NCI-H2196 treated with DMSO at 0.1 percent for 48 hours (cell line): Measurements from ENCODE around the gene UNC5CL.

ENCODE experiments used
- DNase-seq: peaks from one replicate; lab custom pipeline; 2025; ENCODE audit not compliant: unreplicated experiment; lab: John Stamatoyannopoulos, UW

Gene UNC5CL

DNA sequence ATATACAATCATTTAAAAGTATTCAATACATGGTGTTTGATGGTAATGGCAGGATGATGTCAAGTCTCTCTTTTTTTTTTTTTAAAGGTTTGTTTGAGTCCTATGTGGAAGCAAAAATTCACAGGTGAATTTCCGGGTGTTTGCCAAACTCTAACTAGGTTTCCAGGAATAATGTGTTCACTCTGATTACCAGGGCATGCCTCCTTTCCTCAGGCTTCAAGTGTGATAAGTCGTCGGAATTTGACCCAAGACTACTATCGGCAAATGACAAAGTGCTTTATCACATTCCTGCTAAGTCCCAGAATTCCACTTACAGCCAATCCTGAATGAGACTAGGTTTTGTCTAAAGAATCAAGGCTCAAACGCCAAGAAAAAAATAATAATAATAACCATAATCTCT lies 25.8 kb upstream of the UNC5CL start:
- DNase-seq = no peak

DNA sequence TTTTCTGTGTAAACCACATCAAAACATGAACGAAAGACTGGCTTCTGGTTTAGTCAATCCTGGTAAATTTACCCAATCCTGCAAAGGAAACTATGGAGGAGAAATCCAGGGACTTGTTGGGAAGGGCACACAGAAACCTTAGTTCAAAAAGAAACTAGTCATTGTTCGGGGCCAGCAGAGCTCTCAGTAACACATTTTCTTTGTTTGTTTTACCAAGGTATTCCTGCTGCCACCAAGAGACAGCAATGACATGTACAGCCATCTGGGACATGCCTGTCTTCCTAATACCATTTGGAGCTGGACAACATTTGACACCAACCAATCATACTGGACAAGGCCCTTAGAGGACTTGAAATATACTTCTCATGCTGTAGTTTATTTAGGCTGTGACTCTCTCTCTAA lies 24.9 kb upstream of the UNC5CL start:
- DNase-seq = no peak

DNA sequence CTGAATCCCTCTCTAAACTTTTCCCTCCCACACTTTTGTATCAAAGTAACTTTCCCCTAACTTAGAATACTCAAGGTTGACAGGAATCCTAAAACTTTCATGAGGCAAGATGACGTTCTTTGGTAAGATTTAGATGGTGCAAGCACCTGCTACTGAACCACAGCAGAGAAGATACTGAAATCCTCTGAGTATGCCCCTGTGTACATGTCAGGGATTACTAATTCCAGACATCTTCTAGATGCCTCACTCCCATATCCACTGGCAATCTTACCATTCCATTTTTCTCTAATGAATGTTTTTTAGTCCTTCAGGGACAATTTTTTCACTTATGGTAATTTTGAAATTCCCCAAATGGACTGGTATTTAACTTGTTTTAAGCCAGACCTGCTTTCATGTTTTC lies 23.0 kb upstream of the UNC5CL start:
- no peak for DNase-seq

DNA sequence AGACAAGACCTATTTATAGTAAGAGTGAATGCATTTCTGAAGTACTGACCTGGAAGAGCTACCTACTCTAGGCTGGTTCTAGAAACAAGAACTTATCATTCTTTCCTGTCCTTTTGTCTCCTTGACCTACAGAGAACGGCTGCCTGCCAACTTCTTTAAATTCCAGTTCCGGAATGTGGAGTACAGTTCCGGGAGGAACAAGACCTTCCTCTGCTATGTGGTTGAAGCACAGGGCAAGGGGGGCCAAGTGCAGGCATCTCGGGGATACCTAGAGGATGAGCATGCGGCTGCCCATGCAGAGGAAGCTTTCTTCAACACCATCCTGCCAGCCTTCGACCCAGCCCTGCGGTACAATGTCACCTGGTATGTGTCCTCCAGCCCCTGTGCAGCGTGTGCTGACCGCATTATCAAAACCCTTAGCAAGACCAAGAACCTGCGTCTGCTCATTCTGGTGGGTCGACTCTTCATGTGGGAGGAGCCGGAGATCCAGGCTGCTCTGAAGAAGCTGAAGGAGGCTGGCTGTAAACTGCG lies 22.2 kb upstream of the UNC5CL start:
- DNase-seq = no peak

DNA sequence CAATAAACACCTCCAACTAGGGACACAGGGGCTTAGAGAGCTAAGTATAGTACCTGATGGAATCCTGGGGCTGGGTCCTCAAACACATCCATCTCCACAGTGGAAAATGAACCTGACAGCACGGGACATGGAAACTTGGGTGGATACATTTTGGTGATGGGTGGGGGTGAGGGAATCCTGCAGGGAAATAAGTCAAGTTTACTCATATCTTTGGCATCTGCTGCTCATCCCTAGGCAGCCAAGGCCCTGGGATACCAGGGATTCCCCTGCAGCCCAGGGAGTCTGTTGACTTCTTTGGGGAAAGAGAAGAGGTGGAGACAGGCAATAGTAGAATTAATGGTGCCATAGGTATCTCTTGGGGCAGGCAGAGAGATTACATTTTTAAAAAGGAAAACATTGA lies 20.5 kb upstream of the UNC5CL start:
- DNase-seq = no peak

DNA sequence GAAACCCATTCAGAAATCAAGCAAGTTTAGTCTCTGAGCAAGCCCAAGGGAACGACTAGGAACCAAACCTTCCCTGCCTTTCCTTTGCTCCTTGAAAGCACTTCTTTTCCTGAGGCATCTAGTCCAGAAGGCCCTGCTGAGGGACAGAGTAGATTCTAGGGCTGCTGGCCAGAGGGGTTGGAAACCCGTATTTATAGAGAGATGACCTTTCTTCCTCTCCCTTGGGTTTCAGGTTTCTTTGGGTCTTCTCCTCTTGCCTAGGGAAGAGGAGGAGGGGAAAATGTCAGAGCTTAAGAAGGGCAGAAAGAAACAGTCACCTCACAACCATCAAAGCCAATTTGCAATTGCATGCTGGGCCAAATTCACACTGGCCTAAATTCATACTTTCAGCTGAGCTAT lies 19.8 kb upstream of the UNC5CL start:
- no peak for DNase-seq

DNA sequence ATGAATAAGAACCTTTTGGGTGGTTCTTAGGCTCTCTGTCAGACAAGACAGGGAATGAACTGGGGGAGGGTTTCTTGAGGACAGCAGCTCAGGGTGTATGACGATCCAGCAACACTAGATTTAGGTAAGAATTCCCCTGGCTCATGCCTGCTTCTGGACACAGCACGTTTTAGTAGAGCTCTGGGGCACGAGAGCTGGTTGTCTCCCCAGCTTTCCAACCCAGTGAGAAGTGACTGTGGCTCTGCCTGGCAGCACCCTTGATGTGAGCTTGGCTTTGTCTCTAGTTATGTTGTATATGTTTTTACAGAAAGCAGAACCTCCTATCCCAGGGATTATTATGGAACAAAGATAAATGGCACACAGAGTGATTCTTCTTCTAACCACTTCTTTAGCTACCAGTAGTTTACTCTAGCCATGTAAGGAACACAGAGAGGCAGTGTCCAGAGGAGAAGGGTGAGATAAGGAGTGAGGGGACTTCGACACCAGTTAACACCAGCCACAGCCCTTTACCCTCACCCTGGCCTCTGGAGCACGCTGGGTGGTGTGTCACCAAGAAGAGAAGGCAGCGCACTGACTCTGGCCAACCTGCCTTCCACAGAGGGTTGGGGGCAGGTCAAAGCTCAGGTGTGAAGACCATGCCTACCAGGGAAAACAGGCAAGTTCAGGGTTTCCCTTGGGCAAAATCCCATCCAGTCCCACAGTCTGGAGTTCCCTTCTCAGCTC lies 17.9 kb upstream of the UNC5CL start:
- no peak for DNase-seq

DNA sequence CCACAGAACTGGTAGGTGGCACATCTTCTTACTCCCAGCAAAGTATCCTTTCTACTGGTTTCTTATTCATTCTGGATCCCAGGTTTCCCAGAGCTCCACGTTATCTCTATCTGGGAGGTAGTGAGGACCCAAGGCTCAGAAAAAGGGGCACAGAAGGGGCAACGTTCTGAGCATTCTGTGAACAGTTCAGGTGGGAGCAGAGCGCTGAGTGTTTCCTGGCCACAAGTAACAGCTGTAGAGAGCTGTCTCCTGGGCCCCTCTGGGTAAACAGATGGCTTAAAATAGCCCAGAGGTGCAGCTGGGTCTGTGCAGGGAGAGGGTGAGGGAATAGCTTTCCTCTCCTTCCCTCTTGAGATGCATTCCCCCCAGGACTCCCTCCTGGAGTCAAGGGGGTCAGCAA lies 16.1 kb upstream of the UNC5CL start:
- DNase-seq = no peak

DNA sequence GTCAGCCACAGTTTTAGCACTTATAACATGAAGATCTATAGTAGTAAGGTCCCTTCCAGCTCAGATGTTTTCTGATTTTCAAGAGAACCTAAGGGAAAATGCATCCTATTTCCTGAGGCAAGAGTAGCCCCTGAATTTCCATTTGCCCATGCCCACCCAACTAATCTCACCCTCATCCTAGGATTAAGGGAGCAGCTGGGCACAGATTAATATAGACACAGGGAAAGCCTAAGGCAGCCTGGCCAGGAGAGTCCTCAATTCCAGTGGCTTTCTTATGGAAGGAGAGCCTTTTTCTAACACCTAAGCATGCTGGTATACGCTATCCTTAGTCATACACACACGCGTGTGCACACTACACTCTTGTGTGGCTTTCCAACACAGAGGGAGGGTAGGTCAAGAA lies 15.5 kb upstream of the UNC5CL start:
- DNase-seq = no peak

DNA sequence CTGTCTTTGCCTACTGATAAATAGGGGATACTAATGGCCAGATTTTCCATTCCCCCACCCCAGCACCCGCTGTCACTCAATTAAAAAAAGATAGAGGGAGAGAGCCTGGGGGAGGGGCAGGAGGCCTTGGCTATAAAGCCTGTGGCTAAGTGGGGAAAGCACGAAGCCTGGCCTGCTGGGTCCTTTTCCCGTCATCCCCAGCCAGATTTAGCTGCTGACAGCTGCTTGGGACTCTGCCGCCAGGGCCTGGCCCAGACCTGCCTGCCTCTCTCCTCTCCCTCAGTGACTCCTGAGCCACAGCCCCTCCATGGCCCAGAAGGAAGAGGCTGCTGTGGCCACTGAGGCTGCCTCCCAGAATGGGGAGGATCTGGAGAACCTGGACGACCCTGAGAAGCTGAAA lies 14.0 kb upstream of the UNC5CL start, which contains the start of gene APOBEC2:
Gene APOBEC2 (plus strand): TSS at position 162 of the 400 bp plus-strand sequence. CDS start 146 bp downstream, at position 308.
- no peak for DNase-seq

DNA sequence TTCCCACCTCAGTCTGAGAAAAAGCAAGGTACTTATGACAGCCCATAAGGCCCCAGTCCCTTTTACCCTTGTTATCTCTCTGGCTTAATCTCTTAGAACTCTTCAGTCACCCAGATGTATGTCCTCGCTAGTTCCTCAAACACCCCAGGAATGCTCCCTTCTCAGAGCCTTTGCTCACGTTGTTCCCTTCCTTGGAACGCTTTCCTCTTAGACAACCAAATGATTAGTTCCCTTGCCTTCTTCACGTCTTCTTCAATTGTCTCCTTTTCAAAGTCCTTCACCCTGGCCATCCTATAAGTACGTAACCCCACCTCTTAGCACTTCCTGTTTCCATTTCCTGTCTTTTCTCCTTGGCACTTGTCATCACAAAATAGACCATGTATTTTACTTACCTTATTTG lies 12.9 kb upstream of the UNC5CL start:
- DNase-seq = no peak

DNA sequence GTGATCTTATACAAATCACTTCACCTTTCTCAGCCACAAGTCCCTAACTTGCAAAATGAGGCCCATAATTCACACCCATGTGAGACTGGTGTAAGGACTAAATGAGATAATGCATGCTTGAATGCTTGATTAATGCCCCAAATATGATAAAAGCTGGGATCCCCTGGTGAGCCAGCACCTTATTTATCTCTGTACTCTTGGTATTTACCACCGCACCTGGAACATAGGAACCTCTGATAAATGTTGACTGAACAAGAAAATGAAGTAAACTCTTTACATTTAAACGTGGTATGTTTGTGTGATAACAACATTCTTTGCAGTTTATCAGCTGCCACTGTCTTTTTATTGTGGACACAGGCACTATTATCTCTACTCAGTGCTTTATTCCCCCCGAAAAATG lies 11.5 kb upstream of the UNC5CL start:
- DNase-seq = no peak

DNA sequence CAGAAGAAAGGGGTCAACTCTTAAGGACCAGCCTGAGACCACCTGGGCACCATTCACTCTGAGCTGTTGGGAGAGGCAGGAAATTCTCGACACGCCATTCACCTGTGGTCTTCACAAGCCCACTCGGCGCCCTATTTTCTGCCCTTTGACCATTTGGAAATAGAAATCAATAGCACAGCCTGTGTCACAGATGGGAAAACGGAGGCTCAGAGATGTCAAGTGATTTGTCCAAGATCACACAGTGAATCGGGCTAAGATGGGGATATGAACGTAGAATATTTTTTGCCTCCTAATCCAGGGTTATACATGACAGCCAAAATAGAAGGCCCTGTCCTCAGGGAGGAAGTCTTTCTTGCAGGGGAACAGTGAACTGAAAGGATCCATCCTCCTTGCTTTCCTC lies 10.9 kb upstream of the UNC5CL start:
- DNase-seq = no peak

DNA sequence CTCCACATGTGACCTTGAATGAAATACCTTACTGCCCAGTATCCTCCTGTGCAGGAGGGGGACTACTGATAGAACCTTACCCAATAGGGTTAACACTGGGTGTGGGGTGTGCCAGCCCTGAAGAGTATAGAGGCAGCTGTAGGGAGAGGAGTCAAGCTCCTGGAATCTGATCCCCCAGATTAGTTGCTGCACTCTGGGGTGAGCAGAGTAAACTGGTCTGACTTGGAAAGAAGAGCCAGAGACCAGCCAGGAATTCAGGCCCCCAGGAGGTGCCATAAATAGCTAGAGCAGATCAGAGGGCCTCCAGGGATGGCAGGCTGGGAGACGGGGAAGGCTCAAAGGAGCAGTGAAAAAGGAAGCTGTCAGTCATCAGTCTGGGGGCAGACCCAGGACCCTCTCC lies 10.5 kb upstream of the UNC5CL start:
- no peak for DNase-seq

DNA sequence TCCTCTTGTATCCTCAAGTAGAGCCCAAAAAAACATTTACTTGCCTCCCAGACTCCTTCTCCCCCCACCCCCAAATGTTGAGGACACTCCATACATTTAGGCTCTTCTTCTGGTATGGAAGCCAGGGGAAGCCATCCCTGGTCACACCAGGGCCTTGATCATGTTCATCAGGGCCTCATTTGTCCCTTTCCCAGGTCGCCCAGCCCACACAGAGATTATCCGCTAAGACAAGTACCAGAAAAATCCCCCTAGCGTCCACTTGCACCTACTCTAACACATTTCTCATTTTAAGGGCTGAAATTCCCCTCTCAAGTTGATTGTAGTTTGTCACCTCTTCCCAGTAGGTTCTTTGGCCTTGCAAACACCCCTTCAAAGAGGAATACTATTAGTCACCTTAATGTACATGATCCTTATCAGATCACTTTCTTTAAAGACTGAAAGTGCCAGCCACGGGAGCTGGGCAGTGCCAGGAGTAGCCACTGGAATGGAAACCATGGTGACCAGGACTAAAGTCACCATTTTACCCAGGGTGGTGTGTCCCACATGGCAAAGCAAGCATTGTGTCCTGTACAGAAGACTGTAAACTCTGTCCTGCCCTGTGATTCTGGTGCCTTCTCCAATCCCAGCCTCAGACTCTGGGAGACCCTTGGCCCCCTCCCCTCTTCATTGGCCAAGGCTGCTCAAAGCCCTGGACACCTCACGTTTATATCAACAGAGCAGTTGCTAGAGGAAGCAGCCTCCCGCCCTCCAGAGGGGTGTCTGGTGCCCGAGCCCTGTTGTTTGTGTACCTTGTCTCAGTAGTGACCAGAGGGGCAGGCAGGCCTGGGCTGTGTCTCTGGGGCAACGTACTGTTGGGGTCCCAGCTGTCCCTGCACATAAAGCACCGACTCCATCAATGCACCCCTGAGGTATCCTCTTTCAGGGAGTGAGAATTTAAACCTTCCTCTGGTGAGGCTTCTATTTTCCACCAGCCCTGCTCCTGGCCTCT lies 9.0 kb upstream of the UNC5CL start:
- no peak for DNase-seq

DNA sequence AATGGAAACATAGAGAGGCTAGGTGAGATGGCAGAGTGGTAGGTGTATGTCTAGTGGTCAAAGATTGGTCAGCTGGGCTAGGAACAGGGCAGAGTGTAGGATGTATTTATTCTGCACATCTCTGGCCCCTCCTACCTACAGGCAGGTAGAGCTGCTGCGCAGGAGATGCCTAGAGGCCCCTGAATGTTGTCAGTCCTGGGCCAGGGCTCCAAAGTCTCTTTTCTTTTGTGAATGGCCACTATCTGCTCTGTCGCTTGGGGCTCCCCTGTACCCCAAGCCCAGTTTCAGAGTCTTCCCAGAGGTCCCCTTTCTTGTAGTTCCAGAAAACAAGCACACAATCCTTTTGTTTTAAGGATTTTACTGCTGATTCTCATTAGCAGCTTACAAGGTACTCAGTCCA lies 8.3 kb upstream of the UNC5CL start:
- DNase-seq = no peak

DNA sequence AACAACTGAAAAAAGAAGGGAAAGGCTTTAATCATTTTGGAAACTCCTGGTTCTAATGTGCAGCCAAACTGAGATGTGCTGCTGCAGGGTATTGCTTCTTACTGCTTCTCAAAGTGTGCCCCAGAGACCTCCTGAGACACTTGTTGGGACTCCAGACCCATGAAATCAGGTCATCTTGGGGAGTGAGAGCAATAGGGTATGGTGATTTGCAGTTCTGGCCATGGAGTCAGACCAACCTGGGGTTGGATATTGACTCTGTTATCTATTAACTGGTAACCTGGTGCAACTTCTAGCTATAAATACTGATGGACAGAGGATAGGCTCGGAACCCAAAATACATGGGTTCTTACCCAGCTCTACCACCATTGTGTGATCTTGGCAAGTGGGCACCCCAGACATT lies 7.1 kb upstream of the UNC5CL start:
- DNase-seq = no peak

DNA sequence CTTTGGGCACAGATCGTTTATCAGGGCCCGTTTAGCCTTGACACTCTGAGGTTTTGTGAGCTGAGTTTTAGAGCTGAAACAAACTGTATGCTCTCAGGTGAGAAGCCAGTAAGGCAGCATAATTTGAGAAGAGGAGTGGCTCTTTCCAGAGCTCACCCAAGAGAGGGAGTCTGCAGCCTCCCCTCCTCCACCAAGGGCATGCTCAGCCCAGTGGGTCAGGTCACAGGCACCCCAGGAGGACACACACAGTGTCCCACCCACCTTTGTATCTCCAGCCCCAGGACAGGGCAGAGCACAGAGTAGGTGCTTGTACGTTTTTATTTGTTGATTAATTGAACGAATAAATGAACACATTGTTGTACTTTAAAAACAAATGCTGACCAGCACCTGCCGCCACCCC lies 6.6 kb upstream of the UNC5CL start:
- no peak for DNase-seq

DNA sequence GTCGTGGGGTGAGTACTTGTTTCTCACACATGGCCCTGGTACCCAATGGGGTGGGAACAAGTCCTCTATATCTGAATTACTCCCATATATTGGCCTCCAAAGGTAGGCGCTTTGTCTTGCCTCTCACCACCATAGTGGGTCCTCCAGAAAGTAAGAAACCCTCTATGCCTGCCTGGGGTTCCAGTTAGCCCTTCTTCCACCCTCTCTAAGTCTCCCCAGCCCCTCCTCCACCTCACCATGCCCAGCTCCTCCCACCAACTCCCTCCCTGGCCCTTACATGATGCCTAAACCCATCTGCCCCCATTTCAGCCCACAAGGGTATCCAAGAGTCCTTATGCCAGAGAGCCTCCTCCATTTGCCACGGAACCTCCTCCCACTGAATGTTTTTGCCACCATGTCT lies 4.1 kb upstream of the UNC5CL start:
- no peak for DNase-seq

DNA sequence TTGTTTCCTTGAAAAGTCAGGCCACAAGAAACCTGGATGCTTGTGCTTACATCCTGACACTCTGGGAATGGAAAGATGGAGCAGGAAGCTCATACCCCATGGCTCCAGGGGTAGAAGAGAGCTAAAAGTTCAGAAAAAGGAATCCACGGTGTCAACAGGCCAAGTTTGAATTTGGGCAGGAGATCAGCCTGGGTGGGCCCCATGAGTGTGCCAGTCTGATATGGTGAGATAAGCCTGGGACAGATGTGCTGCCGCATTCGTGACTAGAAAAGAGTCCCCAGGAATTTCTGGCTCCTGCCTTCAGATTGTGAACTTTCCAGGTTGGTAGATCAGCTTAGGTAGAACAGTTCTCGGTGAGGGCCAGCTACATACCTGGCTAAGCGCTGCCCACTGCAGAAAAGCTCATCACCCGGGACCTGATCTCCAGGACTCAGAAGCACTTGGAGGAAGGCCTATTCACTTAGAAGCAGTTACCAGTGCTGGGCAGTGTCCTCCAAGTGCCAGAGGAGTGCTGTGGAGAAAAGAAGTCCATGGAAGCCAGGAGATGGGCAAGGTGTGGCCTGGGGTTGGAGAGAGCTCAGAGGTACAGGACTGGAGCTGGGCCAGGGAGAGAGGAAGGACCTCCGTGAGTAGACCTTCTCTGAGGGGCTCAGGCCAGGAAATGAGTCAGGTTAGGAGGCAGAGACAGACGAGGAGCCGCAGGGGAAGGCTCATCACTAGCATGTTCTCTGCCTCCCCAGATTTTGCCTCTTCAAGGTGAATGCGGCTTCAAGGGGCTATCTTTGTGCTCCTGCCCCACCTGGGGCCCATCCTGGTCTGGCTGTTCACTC lies 3.4 kb upstream of the UNC5CL start, which contains the start of gene TSPO2:
Gene TSPO2 (plus strand): TSS at position 242 of the 830 bp plus-strand sequence. CDS start 519 bp downstream, at position 761.
- no peak for DNase-seq

DNA sequence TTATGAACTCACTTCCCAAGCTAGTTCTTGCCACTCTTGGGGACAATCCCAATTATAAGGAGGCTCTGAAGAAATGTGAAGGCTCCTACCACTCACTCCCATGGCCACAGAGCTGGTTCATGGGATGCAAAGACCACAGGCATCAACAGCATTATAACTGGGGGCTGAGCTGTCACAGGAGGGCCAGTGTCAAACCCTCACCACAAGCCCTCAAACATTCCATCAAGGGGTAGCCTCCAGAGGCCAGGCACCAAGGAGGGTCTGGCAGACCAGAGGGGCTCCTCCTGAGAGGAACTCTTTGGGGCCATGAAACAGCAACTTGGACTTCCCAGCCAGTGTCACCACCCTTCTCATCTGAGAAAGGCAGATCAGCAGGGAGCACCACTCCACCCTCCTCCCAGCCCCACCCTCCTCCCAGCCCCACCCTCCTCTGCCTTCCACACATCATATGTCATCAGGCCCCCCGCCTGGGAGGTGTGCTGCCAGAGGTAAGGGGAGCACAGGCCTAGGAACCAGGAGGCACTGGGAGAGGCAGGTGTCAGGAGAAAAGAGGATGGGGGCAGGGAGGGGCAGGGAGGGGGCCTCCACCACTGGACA lies 2.0 kb upstream of the UNC5CL start:
- no peak for DNase-seq
